Cerebellar nuclear complex (tissue), 1 donor: Measurements from ENCODE around the gene NPC2.

Experiments
- DNase-seq, 2 experiments: peaks; one replicate each; lab custom pipeline; 2025; lab: John Stamatoyannopoulos, UW

NPC2 gene

DNA sequence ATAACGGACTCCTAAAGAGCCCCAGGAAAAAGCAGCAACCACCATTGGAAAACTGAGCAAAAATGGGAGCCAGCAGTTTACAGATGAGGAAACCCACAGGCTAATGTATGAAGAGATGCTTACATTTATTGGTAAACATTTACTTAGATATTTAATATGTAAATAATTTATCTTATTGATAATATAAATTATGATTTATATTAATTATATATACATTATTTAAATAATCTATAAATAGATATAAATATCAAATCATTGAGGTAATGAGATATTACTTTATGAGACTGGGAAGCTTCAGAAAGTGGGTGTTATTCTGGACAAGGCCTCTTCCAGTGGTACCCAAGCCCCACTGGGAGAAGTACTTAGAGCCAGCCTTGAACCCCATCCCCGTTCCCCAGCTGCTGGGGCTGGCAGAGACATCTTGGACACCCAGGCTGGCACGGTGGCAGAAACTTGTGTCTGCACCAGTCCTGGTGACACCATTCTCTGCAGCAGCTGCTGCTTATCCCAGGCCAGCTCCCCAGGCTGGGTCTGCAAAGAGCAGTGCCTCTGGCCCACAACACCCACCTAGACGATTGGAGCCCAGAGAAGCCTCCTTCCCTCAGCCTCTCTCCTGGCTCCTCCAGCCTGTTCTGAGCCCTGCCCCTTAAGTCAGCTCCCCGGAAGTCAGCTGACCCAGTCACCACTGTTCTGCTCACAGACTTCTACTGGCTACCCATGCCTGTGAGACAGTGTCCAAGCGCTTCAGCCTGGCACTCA is 26.4 kb upstream of the NPC2 start:
- no peak for DNase-seq

DNA sequence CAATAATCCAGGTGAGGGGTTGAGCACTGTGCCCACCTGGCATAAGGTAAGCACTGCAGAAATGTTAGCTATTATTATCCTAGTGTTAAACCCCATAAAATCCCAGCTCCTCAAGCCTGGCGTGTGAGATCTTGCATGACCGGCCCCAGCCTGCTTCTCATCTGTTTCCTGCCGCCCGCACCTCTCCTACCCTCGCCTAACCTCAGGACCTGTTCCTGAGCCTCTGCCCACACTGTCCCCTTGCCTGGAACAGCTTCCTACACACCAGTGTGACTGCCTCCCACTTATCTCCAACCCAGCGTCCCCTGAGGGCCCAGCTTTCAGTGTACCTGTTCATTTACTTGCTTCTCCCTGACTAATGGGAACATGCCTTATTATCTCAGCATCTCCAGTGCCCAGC is 25.1 kb upstream of the NPC2 start:
- no peak for DNase-seq

GRCh38 chr14:74517731-74518130 is 24.6 kb upstream of the NPC2 start:
- no peak for DNase-seq

DNA sequence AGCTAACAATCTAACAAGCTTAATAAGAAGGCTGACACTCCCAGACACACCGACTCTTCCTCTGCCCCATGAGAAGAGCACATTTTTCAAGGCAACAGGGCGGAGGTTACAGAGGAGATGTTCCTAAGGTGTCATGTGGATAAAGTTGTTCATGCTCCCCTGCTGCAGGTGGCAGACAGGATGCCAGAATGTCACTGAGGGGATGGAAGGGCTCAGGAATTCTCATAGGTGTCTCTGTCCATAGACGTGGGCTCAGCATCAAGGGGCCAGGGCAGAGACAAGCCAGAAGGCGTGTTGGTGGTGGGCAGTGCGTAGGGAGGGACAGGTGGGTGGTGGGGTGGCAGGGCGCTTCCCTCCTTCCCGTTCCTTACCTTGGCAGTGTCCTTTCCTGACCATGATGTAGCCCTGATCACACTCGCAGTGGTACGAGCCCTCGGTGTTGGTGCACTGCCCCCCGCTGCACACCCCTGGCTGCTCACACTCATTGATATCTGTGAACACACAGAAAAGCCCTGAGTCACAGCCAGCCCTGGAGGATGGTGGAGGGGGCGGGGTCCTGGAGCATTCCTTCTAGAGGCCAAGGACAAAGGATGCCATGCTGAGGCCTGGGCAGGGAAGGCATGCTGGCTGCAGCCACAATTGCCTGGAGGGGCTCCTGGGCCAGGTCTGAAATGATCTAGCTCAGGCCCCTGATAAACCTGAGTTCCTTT is 23.5 kb upstream of the NPC2 start:
- no peak for DNase-seq

DNA sequence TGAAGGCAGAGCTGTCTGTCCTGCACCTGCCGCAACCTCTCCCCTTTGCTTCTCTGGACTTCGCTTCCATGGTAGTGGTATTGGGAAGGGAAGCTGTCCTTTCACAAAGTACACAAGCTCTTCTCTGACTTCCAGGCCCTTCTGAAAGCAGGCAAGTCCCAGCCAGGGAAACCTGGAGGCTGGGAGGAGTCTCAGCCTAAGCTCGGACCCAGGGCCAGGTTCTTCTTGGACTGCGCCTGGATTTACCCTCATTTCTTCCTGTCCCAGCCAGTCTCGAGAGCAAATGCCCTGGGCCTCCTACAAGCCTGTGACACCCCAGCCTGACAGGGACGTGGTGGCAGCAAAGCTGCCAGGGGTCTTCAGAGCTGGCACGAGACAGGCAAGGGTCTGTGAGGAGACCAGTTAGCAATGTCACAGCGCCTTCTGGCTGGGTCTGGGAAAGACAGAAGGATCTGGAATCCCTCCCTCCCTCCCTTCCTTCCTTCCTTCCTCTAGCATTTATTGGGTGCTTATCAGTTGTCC is 22.8 kb upstream of the NPC2 start:
- DNase-seq, result no peak

DNA sequence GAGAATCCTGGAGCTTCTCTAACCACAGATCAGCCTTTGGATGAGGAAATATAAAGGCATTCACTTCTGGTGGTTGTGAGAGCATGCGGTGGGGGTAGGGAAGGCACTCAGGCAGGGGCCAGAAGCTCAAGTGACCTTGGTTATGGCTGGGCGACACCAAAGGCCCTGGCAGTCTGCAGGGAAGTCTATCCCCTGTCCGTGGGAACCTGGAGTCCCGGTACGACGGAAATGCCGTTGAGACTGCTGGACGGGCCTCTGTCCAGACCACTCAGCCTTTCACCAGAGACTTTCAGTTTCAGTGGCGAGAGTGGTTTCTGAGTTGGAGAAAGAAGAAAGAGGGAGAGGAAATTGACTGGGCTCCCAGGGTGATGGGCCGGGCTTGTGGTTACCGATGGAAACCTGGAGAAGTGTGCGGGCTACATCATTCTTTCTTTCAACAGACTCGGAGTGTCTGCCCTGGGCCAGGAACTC is 21.4 kb upstream of the NPC2 start:
- no peak for DNase-seq

- no peak for DNase-seq
Measured at GRCh38 chr14:74511966-74512830, 19.1 kb upstream of the NPC2 start.

DNA sequence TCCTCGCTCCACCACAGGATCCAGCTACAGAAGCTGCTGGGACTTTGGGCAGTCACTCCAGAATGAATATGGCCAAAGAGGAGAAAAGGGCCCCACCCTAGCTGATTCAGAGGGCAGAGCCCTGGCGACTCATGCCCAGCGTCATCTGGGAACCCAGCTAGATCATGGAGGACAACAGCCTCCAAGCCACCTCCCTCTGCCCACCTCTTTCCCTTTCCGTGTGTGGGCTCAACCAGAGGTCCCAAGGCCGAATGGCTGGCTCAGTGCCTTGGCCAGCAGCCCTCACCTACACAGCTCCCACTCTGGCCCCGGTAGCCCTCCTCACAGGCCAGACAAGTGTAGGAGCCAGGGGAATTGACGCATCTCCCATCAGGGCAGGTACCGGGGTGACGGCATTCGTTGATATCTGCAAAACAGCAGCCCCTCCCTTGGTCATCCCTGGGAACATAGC is 17.9 kb upstream of the NPC2 start:
- no peak for DNase-seq

GRCh38 chr14:74510223-74510931 is 17.3 kb upstream of the NPC2 start:
- no peak for DNase-seq

GRCh38 chr14:74509587-74510222 is 16.6 kb upstream of the NPC2 start:
- no peak for DNase-seq

DNA sequence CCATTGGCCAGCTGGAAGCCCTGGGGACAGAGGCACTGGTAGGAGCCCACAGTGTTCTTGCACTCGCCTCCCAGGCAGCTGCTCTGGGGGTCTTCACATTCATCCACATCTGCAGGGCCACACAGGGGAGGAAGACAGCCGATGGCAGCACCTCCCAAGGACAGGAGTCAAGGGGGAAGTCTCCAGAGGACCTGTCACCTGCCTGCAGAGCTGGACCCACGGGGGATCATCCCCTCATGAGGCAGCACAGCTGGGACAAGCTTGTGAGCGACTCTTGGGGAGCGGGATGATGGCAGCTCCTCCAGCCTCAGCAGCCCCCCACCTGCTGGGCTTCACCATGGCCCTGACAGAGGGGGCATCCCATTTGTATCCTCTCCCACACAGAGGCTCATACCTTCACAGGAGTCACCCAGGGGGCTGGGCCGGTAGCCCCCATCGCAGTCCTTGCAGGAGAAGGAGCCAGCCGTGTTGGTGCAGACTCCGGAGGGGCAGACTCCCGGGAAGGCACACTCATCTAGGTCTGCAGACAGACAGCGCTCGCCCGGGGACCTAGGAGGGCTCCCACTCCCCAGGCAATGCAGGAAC is 15.8 kb upstream of the NPC2 start:
- no peak for DNase-seq

DNA sequence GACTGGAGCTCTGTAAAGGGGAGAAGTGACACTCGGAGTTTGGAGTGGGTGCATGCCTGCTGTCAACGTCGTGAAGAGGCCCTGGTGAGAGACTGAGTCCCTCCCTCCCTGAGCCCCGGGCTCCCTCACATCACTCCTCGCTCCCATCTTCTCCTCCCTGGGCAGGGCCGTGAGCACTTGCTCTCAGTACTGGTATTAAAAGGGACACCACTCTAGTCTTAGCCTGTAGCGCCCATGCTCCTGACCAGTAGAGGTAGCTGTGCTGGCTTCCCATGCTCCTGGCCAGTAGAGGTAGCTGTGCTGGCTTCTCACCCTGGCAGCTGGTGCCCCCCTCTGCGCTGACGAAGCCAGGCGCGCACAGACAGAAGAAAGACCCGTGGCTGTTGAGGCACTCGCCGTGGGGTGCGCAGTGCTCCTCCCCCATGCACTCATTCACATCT is 15.2 kb upstream of the NPC2 start:
- DNase-seq, result no peak

DNA sequence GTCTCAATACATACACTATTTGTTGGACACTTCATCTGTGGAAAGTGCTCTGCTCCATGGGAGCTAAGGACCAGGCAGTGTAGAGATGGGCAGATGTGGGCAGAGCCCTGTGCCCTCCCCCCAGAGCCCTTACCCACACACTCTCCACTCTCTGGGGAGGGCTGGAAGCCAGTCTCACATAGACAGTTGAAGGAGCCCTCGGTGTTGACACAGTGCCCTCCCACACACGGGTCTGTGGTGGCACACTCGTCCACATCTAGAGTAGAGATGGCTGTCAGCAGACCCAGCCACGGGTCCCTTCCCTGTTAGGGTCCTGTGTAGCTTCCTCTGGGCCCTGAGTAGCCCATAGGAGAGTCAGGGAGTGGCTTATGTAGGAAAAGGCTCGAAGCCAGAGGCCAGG is 14.7 kb upstream of the NPC2 start:
- no peak for DNase-seq

DNA sequence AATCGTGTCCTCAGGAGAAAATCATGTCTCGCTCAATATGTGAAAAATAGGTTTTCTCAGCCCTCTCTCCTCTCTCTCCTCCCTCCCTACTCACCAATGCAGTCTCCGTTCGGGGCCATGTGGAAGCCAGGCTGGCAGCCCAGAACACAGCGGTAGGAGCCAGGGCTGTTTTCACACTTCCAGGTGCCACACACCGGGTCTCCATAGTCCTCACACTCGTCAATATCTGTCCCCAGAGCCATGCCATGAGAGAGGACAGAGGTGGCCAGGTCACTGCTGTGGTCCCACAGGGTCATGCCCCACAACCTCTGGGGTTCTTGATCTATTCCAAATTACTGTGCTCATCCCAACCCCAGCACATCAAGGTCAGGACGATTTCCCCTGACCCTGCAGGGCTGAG is 14.0 kb upstream of the NPC2 start:
- DNase-seq, result no peak

DNA sequence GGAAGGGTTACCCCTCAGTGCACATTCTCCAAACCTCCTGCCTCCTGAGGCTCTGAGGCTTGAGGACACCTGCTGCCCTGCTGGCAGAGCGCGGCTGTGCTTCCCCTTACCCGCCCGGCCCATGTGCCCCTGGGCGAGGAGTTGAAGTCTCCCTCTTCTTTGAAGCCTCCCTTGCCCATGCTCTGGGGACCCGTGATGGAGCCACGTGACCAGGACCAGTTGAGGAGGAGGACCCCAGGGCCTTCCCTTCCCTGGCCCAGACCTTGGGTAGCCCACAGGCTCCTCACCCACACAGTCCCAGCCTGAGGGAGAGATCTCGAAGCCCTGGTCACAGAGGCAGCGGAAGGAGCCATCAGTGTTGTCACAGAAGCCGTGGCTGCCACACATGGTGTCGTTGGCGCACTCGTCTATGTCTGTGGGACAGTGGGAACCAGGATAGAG is 13.3 kb upstream of the NPC2 start:
- no peak for DNase-seq

GRCh38 chr14:74505831-74506230 is 12.7 kb upstream of the NPC2 start:
- DNase-seq, result no peak

DNA sequence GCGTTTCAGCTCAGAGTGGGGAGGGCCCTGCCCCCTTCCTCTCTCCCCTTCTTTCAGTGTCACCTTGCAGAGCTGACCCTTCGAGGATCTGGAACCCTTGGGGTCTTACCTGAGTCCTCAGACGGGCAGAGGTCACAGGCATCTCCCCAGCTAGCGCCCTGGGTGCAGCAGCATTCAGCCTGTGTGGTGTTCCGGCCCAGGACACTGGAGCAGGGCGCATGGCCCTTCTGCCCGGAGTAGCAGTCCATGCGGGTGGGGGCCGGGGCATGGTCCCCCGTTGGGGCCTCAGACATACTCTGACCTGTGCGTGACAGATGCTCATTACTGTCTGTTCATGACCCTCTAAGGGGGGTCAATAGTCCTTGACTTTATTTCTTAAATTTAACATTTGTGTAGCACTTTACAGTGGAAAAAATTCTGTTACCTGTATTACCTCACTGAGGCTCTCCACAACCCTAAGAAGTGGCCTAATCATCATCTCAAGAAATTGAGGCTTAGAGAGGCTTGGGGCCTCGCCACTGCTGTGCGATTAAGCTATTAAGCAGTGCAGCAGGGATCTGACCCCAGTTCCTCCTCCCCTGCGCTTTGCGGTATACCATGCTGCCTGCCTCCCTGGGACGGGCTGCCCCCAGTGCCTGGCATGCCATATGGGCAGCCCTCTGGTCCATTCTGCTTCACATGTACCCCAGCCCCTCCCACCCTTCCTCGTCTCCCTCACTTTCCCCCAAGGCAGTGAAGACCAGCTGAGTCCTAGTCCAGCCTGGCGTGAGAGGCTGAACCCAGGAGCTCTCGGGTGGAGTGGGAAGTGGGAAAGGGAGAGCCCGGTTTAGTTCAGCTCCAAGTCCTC is 12.0 kb upstream of the NPC2 start:
- no peak for DNase-seq

- no peak for DNase-seq
Measured at GRCh38 chr14:74504412-74504811, 11.3 kb upstream of the NPC2 start.

DNA sequence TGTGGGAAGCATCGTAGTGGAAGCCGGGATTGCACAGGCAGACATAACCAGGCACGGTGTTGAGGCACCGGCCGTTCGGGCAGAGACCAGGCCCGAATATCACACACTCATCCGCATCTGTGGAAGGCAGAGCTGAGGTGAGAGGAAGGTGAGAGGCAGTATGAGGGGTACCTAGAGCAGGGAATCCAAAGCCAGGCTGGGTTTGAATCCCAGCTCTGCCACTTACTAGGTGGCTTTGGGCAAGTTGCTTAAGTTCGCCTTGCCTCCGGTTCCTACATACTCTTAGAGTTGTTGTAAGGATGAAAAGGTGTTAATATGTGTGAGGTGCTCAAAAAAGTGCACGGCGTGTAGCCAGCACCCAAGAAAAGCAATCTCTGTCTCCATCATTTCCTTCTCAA is 10.8 kb upstream of the NPC2 start:
- no peak for DNase-seq
